ENCODE measurements around the gene GRB10. TPM values are rescaled to one million over a fixed set of nuclear protein-coding genes. Genes with fewer than 3 reads are reported as not detected.

The GRB10 gene
- total RNA-seq, 1 experiment from 2014 or later = 38.3 TPM

DNA sequence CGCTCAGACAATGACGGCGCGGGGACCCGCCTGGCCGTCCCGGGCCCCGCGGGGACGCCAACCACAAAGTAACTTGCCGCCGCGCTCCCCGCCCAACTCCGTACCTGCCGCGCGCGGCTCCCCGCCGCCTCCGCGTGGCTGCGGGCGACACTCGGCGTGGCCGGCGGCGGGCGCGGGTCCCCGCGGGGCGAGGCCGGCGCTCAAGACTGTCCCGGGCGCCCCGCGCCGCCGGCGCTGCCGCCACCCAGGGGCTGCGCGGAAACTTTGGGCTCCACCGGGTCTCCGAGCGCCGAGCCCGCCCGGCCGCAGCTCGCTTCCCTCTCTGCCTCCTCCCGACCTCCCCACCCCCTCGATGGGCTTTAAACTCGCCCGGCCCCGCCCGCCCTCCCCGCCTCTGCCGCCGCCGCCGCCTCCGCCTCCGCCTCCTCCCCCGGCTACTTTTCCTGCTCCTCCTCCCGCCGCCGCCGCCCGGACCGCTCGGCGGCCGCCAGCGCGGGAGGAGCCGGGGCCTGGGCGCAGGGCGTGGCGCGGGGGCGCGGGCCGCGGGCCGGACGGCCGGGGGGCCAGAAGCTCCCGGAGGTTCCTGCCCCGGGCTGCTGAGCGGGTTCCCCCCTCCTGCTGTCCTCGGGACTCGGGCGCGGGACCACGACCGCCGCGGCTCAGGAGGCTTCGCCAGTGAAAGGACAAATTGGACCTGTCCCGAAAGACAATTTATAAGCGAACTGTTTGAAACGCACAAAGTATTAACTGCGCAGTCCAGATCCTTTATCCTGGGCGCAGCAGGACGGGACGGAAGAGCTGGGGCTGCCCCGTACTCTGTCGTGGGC lies 10.6 kb upstream of the GRB10 start:
- peak overlapping the region; percentile 61 for H3K27ac ChIP-seq (ENCODE audit: low read length)
- CTCF ChIA-PET = no interaction called here
- TF ChIP-seq TCF7L2 (IDR thresholded peaks at IDR 0.05; ENCODE audit: low read depth, low read length) (peak; percentile 47; the same call in 1 of the 2 replicates), SIN3A (IDR thresholded peaks at IDR 0.05; ENCODE audit: borderline replicate concordance, insufficient read depth, low read depth, low read length) (peak; percentile 68; the same call in 1 of the 2 replicates), POLR2AphosphoS5 (IDR thresholded peaks at IDR 0.05; ENCODE audit: low read depth, low read length) (no peak)
- intact Hi-C loops (cut with micrococcal nuclease; ENCODE audit: unreplicated experiment) (no loop called here), in situ Hi-C loops (cut with HindIII; ENCODE audit: low pct_unique_long_range_greater_than_20kb, low sequenced_read_pairs) (no loop called here)
- DNase-seq (ENCODE audit: low read depth, low spot score) (no peak), ATAC-seq (peak; percentile 84)
- peak overlapping the region; percentile 67 to 68 for H3K4me3 ChIP-seq (ENCODE audit: low read depth in 2 of 2, low read length in 2 of 2)
- H3K9me3 ChIP-seq (ENCODE audit: control insufficient read depth, insufficient read depth, low read depth, low read length) = no peaks in the 10 kb centered on the region; the same call in 1 of the 2 replicates
- H3K4me1 ChIP-seq (ENCODE audit: control insufficient read depth, insufficient read depth, low read length) = peaks cover 6% of the 10 kb centered on the region
- no TSS peak for BruUV-seq (replicated peaks)
- POLR2A ChIA-PET = no interaction called here
- peaks cover 5% of the 10 kb centered on the region; the same call in 1 of the 2 replicates for H3K27me3 ChIP-seq (ENCODE audit: control insufficient read depth, insufficient read depth, low read length)
- H3K36me3 ChIP-seq (ENCODE audit: control insufficient read depth, insufficient read depth, low read length) = no peaks in the 10 kb centered on the region

DNA sequence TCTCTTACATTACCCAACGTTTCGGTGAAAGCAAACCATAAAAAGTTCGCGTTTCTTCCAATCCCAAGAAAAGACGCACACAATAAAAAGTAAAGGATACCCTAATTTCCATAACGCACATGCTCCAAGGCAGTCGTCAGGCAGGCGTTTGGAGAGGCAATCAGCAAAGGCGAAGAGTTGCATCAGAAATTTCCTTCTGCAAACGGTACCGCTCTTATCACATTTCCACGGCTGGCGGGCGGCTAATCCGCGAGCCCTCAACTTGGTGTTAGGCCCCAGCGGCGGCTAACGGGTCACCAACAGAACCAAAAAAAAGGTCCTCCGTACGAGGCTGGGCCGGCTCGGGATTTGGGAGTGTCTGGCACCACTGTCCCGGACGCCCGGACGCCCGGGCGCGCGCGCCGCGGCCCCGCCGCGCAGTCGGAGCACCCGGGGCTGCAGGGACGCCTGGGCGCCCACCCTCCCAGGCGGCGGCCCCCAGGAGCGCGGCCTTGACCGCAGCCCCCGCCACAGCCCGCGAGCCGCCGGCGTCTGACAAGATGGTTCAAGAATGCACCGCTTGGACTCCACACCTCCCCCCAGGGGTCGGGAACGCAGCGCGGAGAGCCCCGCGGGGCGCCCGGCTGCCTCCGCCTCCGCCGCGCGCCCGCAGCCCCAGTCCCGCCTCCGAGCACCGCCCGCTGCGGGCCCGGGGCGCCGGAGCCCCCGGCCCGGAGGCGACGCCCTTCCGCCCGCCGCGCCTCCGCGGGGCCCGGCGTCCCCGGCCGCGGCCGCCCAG lies 9.8 kb upstream of the GRB10 start:
- ChIA-PET POLR2A (no interaction called here), CTCF (no interaction called here)
- intact Hi-C loops (cut with micrococcal nuclease; ENCODE audit: unreplicated experiment) (no loop called here), in situ Hi-C loops (cut with HindIII; ENCODE audit: low pct_unique_long_range_greater_than_20kb, low sequenced_read_pairs) (no loop called here)
- peaks cover 5% of the 10 kb centered on the region; the same call in 1 of the 2 replicates for H3K27me3 ChIP-seq (ENCODE audit: control insufficient read depth, insufficient read depth, low read length)
- no TSS peak for BruUV-seq (replicated peaks)
- no peaks in the 10 kb centered on the region for H3K36me3 ChIP-seq (ENCODE audit: control insufficient read depth, insufficient read depth, low read length)
- peak overlapping the region; percentile 68 to 91 for H3K4me3 ChIP-seq (ENCODE audit: low read depth in 2 of 2, low read length in 2 of 2)
- peak; percentile 76 for ATAC-seq
- peak overlapping the region; percentile 83 for H3K27ac ChIP-seq (ENCODE audit: low read length)
- DNase-seq (ENCODE audit: low read depth, low spot score) = no peak
- peaks cover 6% of the 10 kb centered on the region for H3K4me1 ChIP-seq (ENCODE audit: control insufficient read depth, insufficient read depth, low read length)
- H3K9me3 ChIP-seq (ENCODE audit: control insufficient read depth, insufficient read depth, low read depth, low read length) = no peaks in the 10 kb centered on the region; the same call in 1 of the 2 replicates
- TF ChIP-seq, protein P1, sequence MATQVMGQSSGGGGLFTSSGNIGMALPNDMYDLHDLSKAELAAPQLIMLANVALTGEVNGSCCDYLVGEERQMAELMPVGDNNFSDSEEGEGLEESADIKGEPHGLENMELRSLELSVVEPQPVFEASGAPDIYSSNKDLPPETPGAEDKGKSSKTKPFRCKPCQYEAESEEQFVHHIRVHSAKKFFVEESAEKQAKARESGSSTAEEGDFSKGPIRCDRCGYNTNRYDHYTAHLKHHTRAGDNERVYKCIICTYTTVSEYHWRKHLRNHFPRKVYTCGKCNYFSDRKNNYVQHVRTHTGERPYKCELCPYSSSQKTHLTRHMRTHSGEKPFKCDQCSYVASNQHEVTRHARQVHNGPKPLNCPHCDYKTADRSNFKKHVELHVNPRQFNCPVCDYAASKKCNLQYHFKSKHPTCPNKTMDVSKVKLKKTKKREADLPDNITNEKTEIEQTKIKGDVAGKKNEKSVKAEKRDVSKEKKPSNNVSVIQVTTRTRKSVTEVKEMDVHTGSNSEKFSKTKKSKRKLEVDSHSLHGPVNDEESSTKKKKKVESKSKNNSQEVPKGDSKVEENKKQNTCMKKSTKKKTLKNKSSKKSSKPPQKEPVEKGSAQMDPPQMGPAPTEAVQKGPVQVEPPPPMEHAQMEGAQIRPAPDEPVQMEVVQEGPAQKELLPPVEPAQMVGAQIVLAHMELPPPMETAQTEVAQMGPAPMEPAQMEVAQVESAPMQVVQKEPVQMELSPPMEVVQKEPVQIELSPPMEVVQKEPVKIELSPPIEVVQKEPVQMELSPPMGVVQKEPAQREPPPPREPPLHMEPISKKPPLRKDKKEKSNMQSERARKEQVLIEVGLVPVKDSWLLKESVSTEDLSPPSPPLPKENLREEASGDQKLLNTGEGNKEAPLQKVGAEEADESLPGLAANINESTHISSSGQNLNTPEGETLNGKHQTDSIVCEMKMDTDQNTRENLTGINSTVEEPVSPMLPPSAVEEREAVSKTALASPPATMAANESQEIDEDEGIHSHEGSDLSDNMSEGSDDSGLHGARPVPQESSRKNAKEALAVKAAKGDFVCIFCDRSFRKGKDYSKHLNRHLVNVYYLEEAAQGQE (IDR thresholded peaks at IDR 0.05; ENCODE audit: insufficient read depth in 1 of 2, low read depth in 2 of 2, low read length in 1 of 2) = no peak
- TF ChIP-seq SIN3A (IDR thresholded peaks at IDR 0.05; ENCODE audit: borderline replicate concordance, insufficient read depth, low read depth, low read length) = 0 out of 2 replicates have a peak, but pooled peaks have one; percentile 14
- no peak for TF ChIP-seq POLR2AphosphoS5 (IDR thresholded peaks at IDR 0.05; ENCODE audit: low read depth, low read length)
- no peak for TF ChIP-seq TCF7L2 (IDR thresholded peaks at IDR 0.05; ENCODE audit: low read depth, low read length)
- TF ChIP-seq, protein P2, sequence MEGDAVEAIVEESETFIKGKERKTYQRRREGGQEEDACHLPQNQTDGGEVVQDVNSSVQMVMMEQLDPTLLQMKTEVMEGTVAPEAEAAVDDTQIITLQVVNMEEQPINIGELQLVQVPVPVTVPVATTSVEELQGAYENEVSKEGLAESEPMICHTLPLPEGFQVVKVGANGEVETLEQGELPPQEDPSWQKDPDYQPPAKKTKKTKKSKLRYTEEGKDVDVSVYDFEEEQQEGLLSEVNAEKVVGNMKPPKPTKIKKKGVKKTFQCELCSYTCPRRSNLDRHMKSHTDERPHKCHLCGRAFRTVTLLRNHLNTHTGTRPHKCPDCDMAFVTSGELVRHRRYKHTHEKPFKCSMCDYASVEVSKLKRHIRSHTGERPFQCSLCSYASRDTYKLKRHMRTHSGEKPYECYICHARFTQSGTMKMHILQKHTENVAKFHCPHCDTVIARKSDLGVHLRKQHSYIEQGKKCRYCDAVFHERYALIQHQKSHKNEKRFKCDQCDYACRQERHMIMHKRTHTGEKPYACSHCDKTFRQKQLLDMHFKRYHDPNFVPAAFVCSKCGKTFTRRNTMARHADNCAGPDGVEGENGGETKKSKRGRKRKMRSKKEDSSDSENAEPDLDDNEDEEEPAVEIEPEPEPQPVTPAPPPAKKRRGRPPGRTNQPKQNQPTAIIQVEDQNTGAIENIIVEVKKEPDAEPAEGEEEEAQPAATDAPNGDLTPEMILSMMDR (IDR thresholded peaks at IDR 0.05) = peak; percentile 20; the same call in 1 of the 2 replicates
